ENCODE data around the gene ATMIN. TPM values are rescaled to one million over a fixed set of nuclear protein-coding genes. Genes with fewer than 3 reads are reported as not detected.

Gene ATMIN
- total and polyA plus RNA-seq, 2 of the 13 experiments (the other 11 are each of a cell fraction or from before 2014, with no cell fraction given), result 34.6 to 60.4 TPM

- TF ChIP-seq HMG20A (CRISPR knock-in tag; IDR thresholded peaks at IDR 0.05; ENCODE audit: borderline replicate concordance) (no peak), ZKSCAN1 (IDR thresholded peaks at IDR 0.05; ENCODE audit: low read length) (no peak), BRD4 (CRISPR knock-in tag; IDR thresholded peaks at IDR 0.05) (peak; percentile 75), ZBTB33 (CRISPR knock-in tag; IDR thresholded peaks at IDR 0.05) (no peak), NFIC (IDR thresholded peaks at IDR 0.05; ENCODE audit: low read length) (no peak), GATAD2A (CRISPR knock-in tag; IDR thresholded peaks at IDR 0.05) (no peak; the same call in 1 of the 2 replicates), JUN (CRISPR knock-in tag; IDR thresholded peaks at IDR 0.05) (peak; percentile 31; the same call in 1 of the 2 replicates), ZNF703 (CRISPR knock-in tag; IDR thresholded peaks at IDR 0.05; ENCODE audit: borderline replicate concordance) (no peak; the same call in 1 of the 2 replicates), GPBP1L1 (CRISPR knock-in tag; IDR thresholded peaks at IDR 0.05) (no peak), IKZF5 (CRISPR knock-in tag; IDR thresholded peaks at IDR 0.05) (no peak; the same call in 1 of the 2 replicates), ZNF331 (CRISPR knock-in tag; IDR thresholded peaks at IDR 0.05) (no peak; the same call in none of the 2 replicates), ZNF883 (CRISPR knock-in tag; IDR thresholded peaks at IDR 0.05; ENCODE audit: not compliant biosample characterization) (peak; percentile 70), ZNF878 (CRISPR knock-in tag; IDR thresholded peaks at IDR 0.05) (no peak), RAD21 (CRISPR knock-in tag; IDR thresholded peaks at IDR 0.05) (peak; percentile 66), BCL6 (CRISPR knock-in tag; IDR thresholded peaks at IDR 0.05) (no peak), ZNF143 (CRISPR knock-in tag; IDR thresholded peaks at IDR 0.05) (no peak), ZNF101 (CRISPR knock-in tag; IDR thresholded peaks at IDR 0.05; ENCODE audit: borderline replicate concordance, low read depth) (0 out of 2 replicates have a peak, but pooled peaks have one; percentile 39), DNMT1 (CRISPR knock-in tag; IDR thresholded peaks at IDR 0.05) (peak; percentile 95), ZC3H4 (CRISPR knock-in tag; IDR thresholded peaks at IDR 0.05; ENCODE audit: borderline replicate concordance) (no peak), ZNF724P (CRISPR knock-in tag; IDR thresholded peaks at IDR 0.05; ENCODE audit: borderline replicate concordance) (peak; percentile 91; the same call in 1 of the 2 replicates), GRHL1 (CRISPR knock-in tag; conservative IDR thresholded peaks at IDR 0.05) (no peak), RNF219 (CRISPR knock-in tag; IDR thresholded peaks at IDR 0.05) (no peak)
Observed at GRCh38 chr16:81095953-81096714, 60.5 kb downstream of the ATMIN start, which contains the start of gene GCSH (continued).
